Superior temporal gyrus (tissue), 1 donor: ENCODE results near the gene RHBDL1.

ENCODE experiments used
- DNase-seq: peaks from one replicate; pipeline ENCODE4 v3.0.0-alpha.2; 2016; ENCODE audit errors: extremely low spot score

The RHBDL1 gene

GRCh38 chr16:718922-719321, 43.5 kb downstream of the RHBDL1 start:
- no peak for DNase-seq

- no peak for DNase-seq
Measured at GRCh38 chr16:719815-720446, 44.5 kb downstream of the RHBDL1 start.

GRCh38 chr16:720447-720989, 45.0 kb downstream of the RHBDL1 start:
- peak; percentile 60 for DNase-seq

GRCh38 chr16:720990-721764, 45.7 kb downstream of the RHBDL1 start, which contains the start of gene ANTKMT:
TSS of gene ANTKMT (plus strand) at chr16:721146. CDS start at chr16:721275, 129 bp downstream.
- DNase-seq, result peak; percentile 76

GRCh38 chr16:721765-722540, 46.5 kb downstream of the RHBDL1 start:
- no peak for DNase-seq

GRCh38 chr16:722835-723633, 47.6 kb downstream of the RHBDL1 start:
- DNase-seq, result no peak

GRCh38 chr16:723695-724094, 48.2 kb downstream of the RHBDL1 start:
- no peak for DNase-seq

GRCh38 chr16:724188-725040, 48.9 kb downstream of the RHBDL1 start:
- DNase-seq, result peak; percentile 6

GRCh38 chr16:725041-725376, 49.5 kb downstream of the RHBDL1 start:
- DNase-seq, result no peak

- peak; percentile 6 for DNase-seq
Measured at GRCh38 chr16:725463-726187, 50.2 kb downstream of the RHBDL1 start.

- no peak for DNase-seq
Measured at GRCh38 chr16:726188-726437, 50.6 kb downstream of the RHBDL1 start.

GRCh38 chr16:726438-727290, 51.2 kb downstream of the RHBDL1 start, which contains the start of the genes CCDC78 and HAGHL:
TSS of gene CCDC78 (minus strand) at chr16:726443. CDS start at chr16:726367, 76 bp downstream.
TSS of gene HAGHL (plus strand) at chr16:727106. CDS start at chr16:727510, 404 bp downstream.
- peak; percentile 40 for DNase-seq

GRCh38 chr16:727291-727977, 52.0 kb downstream of the RHBDL1 start:
- DNase-seq, result peak; percentile 8
